SU-DHL-6 (cell line): ENCODE data around the gene SLC25A18.

Experiments used
- H2AFZ ChIP-seq: fragments of 200-600 bp; sonication (generic); 2 replicates; pipeline ENCODE4 v1.6.1; 2014; ENCODE audit warnings: low read depth, mild to moderate bottlenecking, moderate library complexity, mixed read lengths, antibody characterized with exemption, low read length; ENCODE audit not compliant: severe bottlenecking
- H3F3A ChIP-seq: fragments of 200-600 bp; shearing (Covaris generic); 2 replicates; pipeline ENCODE4 v1.6.0; 2016; ENCODE audit warnings: antibody characterized with exemption, mild to moderate bottlenecking; ENCODE audit not compliant: insufficient read depth
- H3K27ac ChIP-seq: fragments of 200-600 bp; sonication (generic); 2 replicates; pipeline ENCODE4 v1.5.1; 2016; ENCODE audit warnings: low read depth, mild to moderate bottlenecking, low read length, moderate library complexity, mixed read lengths
- H3K27me3 ChIP-seq: fragments of 200-600 bp; sonication (generic), shearing (Covaris generic); 2 replicates; pipeline ENCODE4 v1.6.0; 2014; ENCODE audit warnings: mild to moderate bottlenecking, low read length
- H3K36me3 ChIP-seq: fragments of 200-600 bp; sonication (generic); 2 replicates; pipeline ENCODE4 v1.6.1; 2014; ENCODE audit warnings: mild to moderate bottlenecking, low read length, mixed read lengths
- H3K4me2 ChIP-seq: fragments of 300-600, 200-600 bp; shearing (Covaris generic), sonication (generic); 2 replicates; pipeline ENCODE4 v1.6.0; 2014; ENCODE audit warnings: low read length, low read depth, mild to moderate bottlenecking; ENCODE audit not compliant: poor library complexity, severe bottlenecking
- H3K4me3 ChIP-seq: fragments of 200-600 bp; sonication (generic); 2 replicates; pipeline ENCODE4 v1.5.1; 2014; ENCODE audit warnings: antibody characterized with exemption, low read length, mild to moderate bottlenecking, mixed read lengths; ENCODE audit not compliant: insufficient read depth, poor library complexity, severe bottlenecking
- H3K79me2 ChIP-seq: fragments of 200-600 bp; sonication (generic); 2 replicates; pipeline ENCODE4 v1.6.1; 2014; ENCODE audit warnings: mild to moderate bottlenecking, low read length, moderate library complexity; ENCODE audit not compliant: insufficient read depth
- H3K9ac ChIP-seq: fragments of 200-600 bp; sonication (generic); 2 replicates; pipeline ENCODE4 v1.7.0; 2014; ENCODE audit warnings: mild to moderate bottlenecking, low read length
- H3K9me2 ChIP-seq: fragments of 200-600 bp; sonication (generic); replicated peaks from 2 replicates; pipeline ENCODE4 v1.6.1; 2014; ENCODE audit warnings: low read length; ENCODE audit not compliant: insufficient read depth
- H3K9me3 ChIP-seq: fragments of 200-600 bp; sonication (generic); 2 replicates; pipeline ENCODE4 v1.6.1; 2014; ENCODE audit warnings: low read length, mixed read lengths; ENCODE audit not compliant: insufficient read depth
- H4K20me1 ChIP-seq: fragments of 200-600 bp; sonication (generic); 2 replicates; pipeline ENCODE4 v1.6.1; 2014; ENCODE audit warnings: low read depth, mild to moderate bottlenecking, antibody characterized with exemption, low read length, moderate library complexity, mixed read lengths
- EZH2phosphoT487 ChIP-seq: fragments of 200-600 bp; sonication (generic), shearing (Covaris generic); conservative IDR thresholded peaks from 2 replicates; pipeline ENCODE4 v1.6.1; 2018; ENCODE audit warnings: mild to moderate bottlenecking, antibody characterized with exemption, low read length, moderate library complexity, mixed read lengths
- TF ChIP-seq, protein P1 (sequence below): fragments of 200-600 bp; sonication (generic); IDR thresholded peaks from one replicate; pipeline ENCODE4 v1.5.1; 2017; ENCODE audit warnings: antibody characterized with exemption, mild to moderate bottlenecking, low read length, moderate library complexity; ENCODE audit not compliant: insufficient read depth, poor library complexity, severe bottlenecking

SLC25A18 gene

GRCh38 chr22:17631076-17631565 lies 67.8 kb downstream of the SLC25A18 start:
- TF ChIP-seq, protein P1, sequence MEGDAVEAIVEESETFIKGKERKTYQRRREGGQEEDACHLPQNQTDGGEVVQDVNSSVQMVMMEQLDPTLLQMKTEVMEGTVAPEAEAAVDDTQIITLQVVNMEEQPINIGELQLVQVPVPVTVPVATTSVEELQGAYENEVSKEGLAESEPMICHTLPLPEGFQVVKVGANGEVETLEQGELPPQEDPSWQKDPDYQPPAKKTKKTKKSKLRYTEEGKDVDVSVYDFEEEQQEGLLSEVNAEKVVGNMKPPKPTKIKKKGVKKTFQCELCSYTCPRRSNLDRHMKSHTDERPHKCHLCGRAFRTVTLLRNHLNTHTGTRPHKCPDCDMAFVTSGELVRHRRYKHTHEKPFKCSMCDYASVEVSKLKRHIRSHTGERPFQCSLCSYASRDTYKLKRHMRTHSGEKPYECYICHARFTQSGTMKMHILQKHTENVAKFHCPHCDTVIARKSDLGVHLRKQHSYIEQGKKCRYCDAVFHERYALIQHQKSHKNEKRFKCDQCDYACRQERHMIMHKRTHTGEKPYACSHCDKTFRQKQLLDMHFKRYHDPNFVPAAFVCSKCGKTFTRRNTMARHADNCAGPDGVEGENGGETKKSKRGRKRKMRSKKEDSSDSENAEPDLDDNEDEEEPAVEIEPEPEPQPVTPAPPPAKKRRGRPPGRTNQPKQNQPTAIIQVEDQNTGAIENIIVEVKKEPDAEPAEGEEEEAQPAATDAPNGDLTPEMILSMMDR, result no peak
- no peak for TF ChIP-seq EZH2phosphoT487
- H3K27ac ChIP-seq, result no peak overlapping the region
- H2AFZ ChIP-seq, result no peak overlapping the region
- no peak overlapping the region for H3K4me2 ChIP-seq
- no peaks in the 10 kb centered on the region for H3F3A ChIP-seq
- H3K79me2 ChIP-seq, result peaks cover 20% of the 10 kb centered on the region
- H3K9me3 ChIP-seq, result no peaks in the 10 kb centered on the region
- no peak overlapping the region for H3K9ac ChIP-seq
- no peak overlapping the region for H3K4me3 ChIP-seq
- H3K36me3 ChIP-seq, result no peaks in the 10 kb centered on the region
- no peaks in the 10 kb centered on the region for H4K20me1 ChIP-seq
- no peaks in the 10 kb centered on the region for H3K27me3 ChIP-seq
- H3K9me2 ChIP-seq, result no peaks in the 10 kb centered on the region

DNA sequence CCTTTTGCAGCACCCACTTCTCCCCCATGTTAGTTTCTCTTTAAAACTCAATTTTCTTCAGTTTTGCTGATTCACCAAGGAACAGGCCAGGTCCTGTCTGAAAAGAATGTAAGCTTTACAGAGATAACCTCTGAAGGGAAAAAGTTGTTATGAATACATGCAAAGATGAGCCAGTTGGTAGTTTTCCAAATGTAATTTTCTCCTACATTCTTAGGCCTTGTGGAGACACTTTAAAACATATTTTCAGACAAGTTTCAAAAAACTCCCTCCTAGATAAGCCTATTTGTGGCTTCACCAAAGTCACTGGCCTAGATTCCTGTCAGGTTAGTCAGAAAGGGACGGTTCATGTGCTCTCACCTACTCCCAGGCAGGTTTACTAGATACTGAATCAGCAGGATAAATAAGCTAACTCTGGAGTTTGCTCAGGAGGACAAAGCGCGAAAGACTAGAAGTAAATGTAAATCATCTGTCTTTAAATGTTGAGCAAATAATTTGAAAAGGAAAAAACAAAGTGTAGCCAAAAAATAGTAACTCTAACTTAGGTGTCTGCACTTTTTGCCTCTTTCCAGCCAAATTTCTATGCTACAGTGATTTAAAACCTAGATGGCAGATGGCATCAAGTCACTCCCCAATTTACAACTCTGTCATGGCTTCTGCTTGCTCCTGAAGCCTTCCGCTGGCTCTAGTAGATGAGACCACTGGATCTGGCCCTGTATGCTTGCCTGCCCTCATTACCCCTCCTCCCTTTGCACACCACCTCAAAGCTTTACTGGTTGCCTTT lies 70.1 kb downstream of the SLC25A18 start:
- no peak for TF ChIP-seq EZH2phosphoT487
- TF ChIP-seq, protein P1, result no peak
- Histone ChIP-seq H3K9me3 (no peaks in the 10 kb centered on the region), H3K4me2 (no peak overlapping the region), H3K27ac (no peak overlapping the region), H4K20me1 (no peaks in the 10 kb centered on the region), H3K9me2 (no peaks in the 10 kb centered on the region), H3K4me3 (no peak overlapping the region), H3K79me2 (peaks cover 2% of the 10 kb centered on the region), H2AFZ (no peak overlapping the region), H3K36me3 (no peaks in the 10 kb centered on the region), H3K9ac (no peak overlapping the region), H3F3A (no peaks in the 10 kb centered on the region), H3K27me3 (no peaks in the 10 kb centered on the region)

DNA sequence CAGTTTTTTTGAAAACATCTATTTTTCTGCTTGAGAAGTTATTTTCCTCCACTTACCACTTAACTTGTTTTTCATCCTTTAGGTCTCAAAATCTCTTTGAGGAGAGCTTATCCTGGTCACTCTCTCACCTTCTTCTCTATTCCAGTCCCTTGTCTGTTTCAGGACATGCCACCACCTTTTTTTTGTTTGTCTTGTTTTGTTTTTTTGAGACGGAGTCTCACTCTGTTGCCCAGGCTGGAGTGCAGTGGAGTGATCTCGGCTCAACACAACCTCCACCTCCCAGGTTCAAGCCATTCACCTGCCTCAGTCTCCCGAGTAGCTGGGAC lies 70.7 kb downstream of the SLC25A18 start:
- H3F3A ChIP-seq, result no peaks in the 10 kb centered on the region
- H3K4me2 ChIP-seq, result no peak overlapping the region
- no peaks in the 10 kb centered on the region for H3K27me3 ChIP-seq
- no peak overlapping the region for H2AFZ ChIP-seq
- H3K27ac ChIP-seq, result no peak overlapping the region
- no peaks in the 10 kb centered on the region for H3K36me3 ChIP-seq
- no peak overlapping the region for H3K9ac ChIP-seq
- no peak overlapping the region for H3K4me3 ChIP-seq
- H3K9me3 ChIP-seq, result no peaks in the 10 kb centered on the region
- H3K9me2 ChIP-seq, result no peaks in the 10 kb centered on the region
- TF ChIP-seq EZH2phosphoT487, result no peak
- TF ChIP-seq, protein P1, result no peak
- no peaks in the 10 kb centered on the region for H4K20me1 ChIP-seq
- no peaks in the 10 kb centered on the region; the same call in 1 of the 2 replicates for H3K79me2 ChIP-seq
